GM12878 (cell line): ENCODE measurements around the gene KRI1. TPM values are rescaled to one million over a fixed set of nuclear protein-coding genes. Genes with fewer than 3 reads are reported as not detected.

Experiments
- ATAC-seq: fragments of 200-7000 bp; cut with Tn5 transposase; 3 replicates; pipeline ENCODE4 v1.9.1; 2020; ENCODE audit warnings: mild to moderate bottlenecking, moderate library complexity
- BruUV-seq: library from RNA; stranded (reverse); fragments of 400-500 nt; replicated peaks from 2 replicates; lab custom pipeline; 2021; lab: Mats Ljungman, UMichigan
- CTCF ChIA-PET: fragments of 300-600 bp; sonication (Branson Sonifier 250); formaldehyde crosslinking; extraction: SDS; loops from one replicate; lab custom pipeline; 2021; ENCODE audit warnings: inconsistent platforms; lab: Yijun Ruan, JAX
- POLR2A ChIA-PET: fragments of 350-600 bp; formaldehyde crosslinking; extraction: SDS; loops from one replicate; lab custom pipeline; 2021; ENCODE audit warnings: inconsistent platforms; lab: Charles Lee
- RAD21 ChIA-PET: fragments of 300-600 bp; sonication (Branson Sonifier 250); formaldehyde crosslinking; loops from one replicate; lab custom pipeline; 2023; ENCODE audit warnings: antibody characterized with exemption; ENCODE audit not compliant: unreplicated experiment; lab: Charles Lee
- SMC1A ChIA-PET: fragments of 300-600 bp; sonication (Branson Sonifier 250); formaldehyde crosslinking; loops from one replicate; lab custom pipeline; 2023; ENCODE audit not compliant: unreplicated experiment, uncharacterized antibody; lab: Charles Lee
- DNase-seq: peaks from one replicate; pipeline ENCODE4 v3.0.0-alpha.2; 2011; ENCODE audit warnings: low read depth, low spot score
- FAIRE-seq: peaks from 3 replicates; lab custom pipeline; 2011; peaks lifted over from hg19 to GRCh38; lab: Jason Lieb, UNC
- H2AFZ ChIP-seq: 2 replicates; pipeline ENCODE4 v1.6.0; 2011; ENCODE audit warnings: low read depth, low read length, control low read depth; ENCODE audit not compliant: control insufficient read depth
- H3K27ac ChIP-seq: 2 replicates; pipeline ENCODE4 v1.5.1; 2011; ENCODE audit warnings: control low read depth; ENCODE audit not compliant: control insufficient read depth, insufficient read depth
- H3K27me3 ChIP-seq, 2 experiments: replicated peaks in 1 of 2; 2 replicates each; pipeline versions ENCODE4 v1.6.0 to v1.6.1; 2011; ENCODE audit warnings: low read length in 1 of 2; ENCODE audit not compliant: control insufficient read depth in 2 of 2, insufficient read depth in 2 of 2
- H3K36me3 ChIP-seq, 2 experiments: 2 replicates each; pipeline ENCODE4 v1.5.1; 2011; ENCODE audit warnings: low read length in 1 of 2; ENCODE audit not compliant: control insufficient read depth in 2 of 2, insufficient read depth in 2 of 2
- H3K4me1 ChIP-seq: 2 replicates; pipeline ENCODE4 v1.6.1; 2011; ENCODE audit warnings: mild to moderate bottlenecking, low read length, moderate library complexity, mixed read lengths; ENCODE audit not compliant: control insufficient read depth, insufficient read depth
- H3K4me2 ChIP-seq: 2 replicates; pipeline ENCODE4 v1.6.0; 2011; ENCODE audit warnings: control low read depth; ENCODE audit not compliant: control insufficient read depth, insufficient read depth
- H3K4me3 ChIP-seq: fragments of 200-600 bp; sonication (generic); 2 replicates; pipeline ENCODE4 v1.5.1; 2016
- H3K79me2 ChIP-seq: 2 replicates; pipeline ENCODE4 v1.6.0; 2011; ENCODE audit warnings: low read length; ENCODE audit not compliant: control insufficient read depth, insufficient read depth
- H3K9ac ChIP-seq: 2 replicates; pipeline ENCODE4 v1.8.0; 2011; ENCODE audit warnings: low read length, control low read depth, mixed read lengths; ENCODE audit not compliant: control insufficient read depth, insufficient read depth
- H3K9me3 ChIP-seq: replicated peaks from 3 replicates; pipeline ENCODE4 v1.5.1; 2011; ENCODE audit warnings: mild to moderate bottlenecking, low read length; ENCODE audit not compliant: control insufficient read depth, insufficient read depth
- H4K20me1 ChIP-seq: 2 replicates; pipeline ENCODE4 v1.6.0; 2011; ENCODE audit not compliant: control insufficient read depth, insufficient read depth
- ATF7 ChIP-seq: fragments of 450-650 bp; IDR thresholded peaks from 2 replicates; pipeline ENCODE4 v1.6.1; 2016; ENCODE audit warnings: low read depth, mild to moderate bottlenecking
- CHD4 ChIP-seq: fragments of 200-600 bp; sonication (generic); IDR thresholded peaks from 2 replicates; pipeline ENCODE4 v1.6.1; 2016; ENCODE audit warnings: mild to moderate bottlenecking
- EP300 ChIP-seq, 2 experiments: fragments of 150-350 bp in 1 of 2; IDR thresholded peaks; 2 replicates each; pipeline ENCODE4 v1.6.1; 2011 to 2012; ENCODE audit warnings: low read depth in 2 of 2, low read length in 2 of 2, borderline replicate concordance in 1 of 2, improper control_type of control experiment in 1 of 2, inconsistent platforms in 1 of 2; ENCODE audit not compliant: control insufficient read depth in 1 of 2
- HCFC1 ChIP-seq: fragments of 150-350 bp; IDR thresholded peaks from 2 replicates; pipeline ENCODE4 v1.6.1; 2014; ENCODE audit warnings: low read length
- JUND ChIP-seq: IDR thresholded peaks from 2 replicates; pipeline ENCODE4 v1.6.1; 2012; ENCODE audit warnings: low read depth, mild to moderate bottlenecking, low read length, improper control_type of control experiment, moderate library complexity
- KAT2A ChIP-seq: conservative IDR thresholded peaks from 2 replicates; pipeline ENCODE4 v1.6.1; 2011; ENCODE audit warnings: low read depth, low read length; ENCODE audit not compliant: control insufficient read depth
- LARP7 ChIP-seq: fragments of 450-650 bp; IDR thresholded peaks from 2 replicates; pipeline ENCODE4 v1.6.1; 2017; ENCODE audit warnings: mild to moderate bottlenecking
- MEF2B ChIP-seq: fragments of 450-650 bp; IDR thresholded peaks from 2 replicates; pipeline ENCODE4 v1.6.1; 2018; ENCODE audit warnings: mild to moderate bottlenecking, moderate library complexity; ENCODE audit not compliant: partially characterized antibody, poor library complexity, severe bottlenecking
- NRF1 ChIP-seq: conservative IDR thresholded peaks from 2 replicates; pipeline ENCODE4 v1.6.1; 2011; ENCODE audit warnings: mild to moderate bottlenecking, low read depth, low read length, improper control_type of control experiment
- RELA ChIP-seq: fragments of 450-650 bp; IDR thresholded peaks from 2 replicates; pipeline ENCODE4 v1.8.0; 2014; ENCODE audit warnings: borderline replicate concordance; ENCODE audit not compliant: partially characterized antibody
- SP1 ChIP-seq: IDR thresholded peaks from one replicate; pipeline ENCODE4 v1.6.1; 2011; ENCODE audit warnings: low read depth, low read length
- SREBF2 ChIP-seq: IDR thresholded peaks from 2 replicates; pipeline ENCODE4 v1.6.1; 2012; ENCODE audit warnings: mild to moderate bottlenecking, low read length
- ZNF384 ChIP-seq: IDR thresholded peaks from 2 replicates; pipeline ENCODE4 v1.6.1; 2012; ENCODE audit warnings: low read depth, mild to moderate bottlenecking, low read length, improper control_type of control experiment, borderline replicate concordance
- WGBS: methylation state at CpG from one replicate; pipeline ENCODE4 v1.1.6; 2016; ENCODE audit warnings: low lambda C conversion rate; ENCODE audit not compliant: insufficient replicate concordance, insufficient coverage; ENCODE audit errors: missing lambda C conversion rate; 5-methylcytosine and 5-hydroxymethylcytosine counted together
- in situ Hi-C: fragments of 300-500 bp; cut with MboI; formaldehyde crosslinking; loops from 9 replicates; pipeline ENCODE4 v1.14.3; 2018; ENCODE audit warnings: mixed read lengths
- intact Hi-C: fragments of 100-400 bp; cut with micrococcal nuclease; formaldehyde crosslinking; loops from one replicate; pipeline ENCODE4 v1.14.2; 2022; ENCODE audit not compliant: unreplicated experiment
- polyA plus RNA-seq, 11 experiments: library from polyadenylated mRNA; depleted of rRNA in 4 of 11; unstranded in 6 of 11; stranded (reverse) in 5 of 11; fragments of >200 nt; fragmentation: Nextera tagmentation in 4 of 11; fragmentation: Illumina TruSeq in 1 of 11; extraction: Ambion mirVana in 4 of 11; extraction: Trizol in 1 of 11; gene quantifications; 1 replicate in 1 of 11; 2 replicates in 10 of 11; pipeline versions ENCODE4 v1.2.1 to v1.2.3, GENCODE V29; 2011 to 2016; ENCODE audit warnings: inconsistent platforms in 2 of 11, missing spikeins in 2 of 11, low read depth in 1 of 11
- total RNA-seq, 4 experiments: library from RNA; depleted of rRNA in 3 of 4; stranded (reverse); fragments of >200 nt in 3 of 4; fragmentation: Illumina TruSeq in 1 of 4; extraction: Trizol in 1 of 4; gene quantifications; 2 replicates each; pipeline versions ENCODE4 v1.2.1 to v1.2.3, GENCODE V29; 2013 to 2021
- TF ChIP-seq, protein P1 (sequence below): fragments of 450-650 bp; IDR thresholded peaks from 2 replicates; pipeline ENCODE4 v1.6.1; 2017; ENCODE audit warnings: antibody characterized with exemption, mild to moderate bottlenecking, moderate library complexity
- TF ChIP-seq, protein P2 (sequence below): fragments of 150-350 bp; IDR thresholded peaks from 2 replicates; pipeline ENCODE4 v1.6.1; 2014; ENCODE audit warnings: mild to moderate bottlenecking, low read depth, low read length

KRI1 gene
- total and polyA plus RNA-seq, 10 of the 15 experiments (the other 5 are each of a cell fraction or from before 2014, with no cell fraction given): 0.98 to 42.5 (median 24.7) TPM

- TF ChIP-seq, protein P1, sequence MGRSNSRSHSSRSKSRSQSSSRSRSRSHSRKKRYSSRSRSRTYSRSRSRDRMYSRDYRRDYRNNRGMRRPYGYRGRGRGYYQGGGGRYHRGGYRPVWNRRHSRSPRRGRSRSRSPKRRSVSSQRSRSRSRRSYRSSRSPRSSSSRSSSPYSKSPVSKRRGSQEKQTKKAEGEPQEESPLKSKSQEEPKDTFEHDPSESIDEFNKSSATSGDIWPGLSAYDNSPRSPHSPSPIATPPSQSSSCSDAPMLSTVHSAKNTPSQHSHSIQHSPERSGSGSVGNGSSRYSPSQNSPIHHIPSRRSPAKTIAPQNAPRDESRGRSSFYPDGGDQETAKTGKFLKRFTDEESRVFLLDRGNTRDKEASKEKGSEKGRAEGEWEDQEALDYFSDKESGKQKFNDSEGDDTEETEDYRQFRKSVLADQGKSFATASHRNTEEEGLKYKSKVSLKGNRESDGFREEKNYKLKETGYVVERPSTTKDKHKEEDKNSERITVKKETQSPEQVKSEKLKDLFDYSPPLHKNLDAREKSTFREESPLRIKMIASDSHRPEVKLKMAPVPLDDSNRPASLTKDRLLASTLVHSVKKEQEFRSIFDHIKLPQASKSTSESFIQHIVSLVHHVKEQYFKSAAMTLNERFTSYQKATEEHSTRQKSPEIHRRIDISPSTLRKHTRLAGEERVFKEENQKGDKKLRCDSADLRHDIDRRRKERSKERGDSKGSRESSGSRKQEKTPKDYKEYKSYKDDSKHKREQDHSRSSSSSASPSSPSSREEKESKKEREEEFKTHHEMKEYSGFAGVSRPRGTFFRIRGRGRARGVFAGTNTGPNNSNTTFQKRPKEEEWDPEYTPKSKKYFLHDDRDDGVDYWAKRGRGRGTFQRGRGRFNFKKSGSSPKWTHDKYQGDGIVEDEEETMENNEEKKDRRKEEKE: no peak
- TF ChIP-seq, all 136 proteins: peak for 0
Observed at GRCh38 chr19:10600149-10600548, 34.3 kb upstream of the KRI1 start (continued).

DNA sequence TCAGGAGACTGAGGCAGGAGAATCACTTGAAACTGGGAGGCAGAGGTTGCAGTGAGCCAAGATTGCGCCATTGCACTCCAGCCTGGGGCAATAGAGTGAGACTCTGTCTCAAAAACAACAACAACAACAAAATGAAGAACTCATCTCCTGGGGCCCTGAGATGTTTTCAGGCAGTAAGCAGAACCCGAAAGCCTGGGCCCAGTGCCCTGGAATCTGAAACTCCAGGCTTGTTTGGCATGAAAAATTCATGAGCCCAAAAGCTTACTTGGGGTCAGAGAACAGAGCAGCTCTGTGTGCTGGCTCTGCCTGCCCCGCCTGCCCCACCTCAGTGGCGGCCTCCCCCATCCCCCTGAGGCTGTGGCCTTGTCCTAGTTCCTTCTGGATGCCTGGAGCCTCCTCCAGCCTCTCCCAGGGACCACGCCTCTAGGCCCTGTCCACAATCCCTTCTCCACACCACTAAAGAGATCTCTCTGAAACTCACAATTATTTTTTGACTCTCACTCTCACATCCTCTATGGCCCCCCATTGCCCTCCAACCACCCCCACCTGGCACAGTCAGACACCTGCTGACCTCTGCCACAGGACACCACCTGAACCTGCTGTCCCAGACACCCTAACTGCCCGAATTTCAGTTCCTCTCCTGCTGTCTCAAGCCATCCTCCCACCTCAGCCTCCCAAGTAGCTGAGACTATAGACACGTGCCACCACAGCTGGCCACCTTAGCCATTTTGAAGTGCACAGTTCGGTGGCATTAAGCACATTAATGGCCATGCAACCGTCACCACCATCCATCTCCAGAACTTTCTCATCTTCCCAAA lies 28.2 kb upstream of the KRI1 start:
- in situ Hi-C loops (no loop called here), intact Hi-C loops (no loop called here)
- Histone ChIP-seq H3K79me2 (no peaks in the 10 kb centered on the region), H3K4me1 (peaks cover 33% of the 10 kb centered on the region), H4K20me1 (no peaks in the 10 kb centered on the region), H3K4me2 (peak overlapping the region; percentile 21; the same call in 1 of the 2 replicates), H3K27ac (no peak overlapping the region), H3K9ac (no peak overlapping the region), H2AFZ (peak overlapping the region; percentile 16; the same call in 1 of the 2 replicates), H3K4me3 (no peak overlapping the region), H3K27me3 (no peaks in the 10 kb centered on the region), H3K36me3 (no peaks in the 10 kb centered on the region), H3K9me3 (no peaks in the 10 kb centered on the region)
- BruUV-seq: no TSS peak
- 47% methylated on average over 9 of the region's 9 CpGs for WGBS
- FAIRE-seq: peak; percentile 84
- ChIA-PET CTCF (interaction anchor here (1.0 to 5.3 kb wide), 5 partner anchors 9 to 105 kb away, joined by 3 to 38 read pairs (median 4); no protein-coding TSS in a partner anchor), SMC1A (interaction anchor here (0.7 to 3.7 kb wide), 5 partner anchors 11 to 51 kb away, joined by 3 to 34 read pairs (median 16); partner anchors contain the start of gene KRI1), RAD21 (interaction anchor here (1.0 to 4.1 kb wide), 7 partner anchors 8 to 324 kb away, joined by 4 to 32 read pairs (median 7); partner anchors contain the start of genes ICAM1 and QTRT1), POLR2A (interaction anchor here (0.9 to 3.9 kb wide), 4 partner anchors 10 to 51 kb away, joined by 3 to 43 read pairs (median 4); no protein-coding TSS in a partner anchor)
- DNase-seq: peak; percentile 72
- peak; percentile 84 for ATAC-seq
- TF ChIP-seq LARP7 (no peak), EP300 (IDR thresholded peaks at IDR 0.05; ENCODE audit: borderline replicate concordance in 1 of 2, control insufficient read depth in 1 of 2, low read depth in 2 of 2, low read length in 2 of 2) (peak; percentile 38 to 41; a peak in 1 of 4 replicates), SREBF2 (no peak), ZNF384 (no peak), KAT2A (no peak), MEF2B (peak; percentile 42), JUND (no peak), SP1 (no peak), ATF7 (peak; percentile 35; the same call in 1 of the 2 replicates), NRF1 (no peak), HCFC1 (no peak), RELA (no peak), CHD4 (no peak)
- TF ChIP-seq, protein P2, sequence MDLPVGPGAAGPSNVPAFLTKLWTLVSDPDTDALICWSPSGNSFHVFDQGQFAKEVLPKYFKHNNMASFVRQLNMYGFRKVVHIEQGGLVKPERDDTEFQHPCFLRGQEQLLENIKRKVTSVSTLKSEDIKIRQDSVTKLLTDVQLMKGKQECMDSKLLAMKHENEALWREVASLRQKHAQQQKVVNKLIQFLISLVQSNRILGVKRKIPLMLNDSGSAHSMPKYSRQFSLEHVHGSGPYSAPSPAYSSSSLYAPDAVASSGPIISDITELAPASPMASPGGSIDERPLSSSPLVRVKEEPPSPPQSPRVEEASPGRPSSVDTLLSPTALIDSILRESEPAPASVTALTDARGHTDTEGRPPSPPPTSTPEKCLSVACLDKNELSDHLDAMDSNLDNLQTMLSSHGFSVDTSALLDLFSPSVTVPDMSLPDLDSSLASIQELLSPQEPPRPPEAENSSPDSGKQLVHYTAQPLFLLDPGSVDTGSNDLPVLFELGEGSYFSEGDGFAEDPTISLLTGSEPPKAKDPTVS: no peak
